ENCODE measurements around the gene P4HA2.

The P4HA2 gene

GRCh38 chr5:132227485-132228240, at the start of gene P4HA2:
Gene P4HA2 (minus strand): TSS chr5:132227853. CDS start chr5:132218626, 9,227 bp downstream.
- peak; percentile 42 for DNase-seq

GRCh38 chr5:132277256-132277655, 49.6 kb upstream of the P4HA2 start:
- no peak for DNase-seq

- DNase-seq, result no peak
These were observed 47.9 kb upstream of the P4HA2 start for GRCh38 chr5:132275367-132276220.

DNA sequence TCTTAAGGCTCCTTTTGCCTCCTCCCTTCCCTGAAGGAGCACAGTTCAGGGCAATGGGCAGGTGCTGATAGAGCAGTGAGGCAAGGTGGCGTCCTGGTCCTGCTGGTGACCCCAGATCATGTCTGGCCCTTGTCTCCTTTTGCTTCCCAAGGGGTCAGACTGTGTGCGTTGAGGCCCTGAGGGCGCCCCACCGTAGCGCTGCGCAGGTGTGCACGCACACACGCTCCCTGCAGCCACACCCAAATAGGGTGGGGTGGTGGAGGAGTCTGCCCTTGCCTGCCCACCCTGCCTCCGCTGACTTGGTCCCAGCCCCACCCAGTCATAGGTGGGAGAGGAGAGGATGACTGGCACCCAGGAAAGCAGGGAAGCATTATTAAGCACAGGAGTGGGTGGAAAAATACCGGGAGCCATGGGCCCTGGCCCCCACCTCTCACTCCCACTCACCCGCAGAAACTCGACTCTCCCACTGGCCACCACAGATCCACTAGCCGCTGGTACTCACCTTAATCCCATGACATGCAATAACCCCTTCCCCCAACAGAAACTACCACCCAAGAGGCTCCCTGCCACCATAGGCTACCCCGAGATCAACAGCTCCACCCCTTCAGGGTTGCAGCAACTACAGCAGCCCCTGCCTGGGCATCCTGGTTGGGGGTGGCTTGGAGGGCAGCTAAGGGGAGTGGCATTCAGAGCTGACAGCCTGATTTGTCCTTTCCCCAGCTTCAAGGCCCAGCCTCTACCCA, 46.6 kb upstream of the P4HA2 start:
- DNase-seq, result no peak

DNA sequence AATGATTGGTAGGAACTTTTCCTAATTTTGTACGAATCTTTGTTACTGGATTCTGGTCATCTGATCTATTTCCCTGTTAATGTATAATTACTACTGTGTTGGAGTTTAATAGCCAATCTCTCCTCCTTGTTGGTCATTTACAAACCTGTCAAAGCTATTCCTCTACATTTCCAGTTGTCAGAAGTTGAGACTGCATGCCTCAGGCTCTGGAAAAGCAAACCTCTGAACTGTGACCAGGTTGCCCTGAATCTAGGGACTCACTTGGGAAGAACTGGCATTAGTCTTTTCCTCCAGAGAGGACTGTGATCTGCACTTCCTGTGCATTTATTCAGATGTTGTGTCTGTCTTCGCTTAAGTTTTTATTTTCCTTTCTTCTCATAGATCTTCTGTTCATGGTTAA, 46.0 kb upstream of the P4HA2 start:
- DNase-seq, result no peak

GRCh38 chr5:132272311-132273210, 44.9 kb upstream of the P4HA2 start:
- peak; percentile 64 for DNase-seq

DNA sequence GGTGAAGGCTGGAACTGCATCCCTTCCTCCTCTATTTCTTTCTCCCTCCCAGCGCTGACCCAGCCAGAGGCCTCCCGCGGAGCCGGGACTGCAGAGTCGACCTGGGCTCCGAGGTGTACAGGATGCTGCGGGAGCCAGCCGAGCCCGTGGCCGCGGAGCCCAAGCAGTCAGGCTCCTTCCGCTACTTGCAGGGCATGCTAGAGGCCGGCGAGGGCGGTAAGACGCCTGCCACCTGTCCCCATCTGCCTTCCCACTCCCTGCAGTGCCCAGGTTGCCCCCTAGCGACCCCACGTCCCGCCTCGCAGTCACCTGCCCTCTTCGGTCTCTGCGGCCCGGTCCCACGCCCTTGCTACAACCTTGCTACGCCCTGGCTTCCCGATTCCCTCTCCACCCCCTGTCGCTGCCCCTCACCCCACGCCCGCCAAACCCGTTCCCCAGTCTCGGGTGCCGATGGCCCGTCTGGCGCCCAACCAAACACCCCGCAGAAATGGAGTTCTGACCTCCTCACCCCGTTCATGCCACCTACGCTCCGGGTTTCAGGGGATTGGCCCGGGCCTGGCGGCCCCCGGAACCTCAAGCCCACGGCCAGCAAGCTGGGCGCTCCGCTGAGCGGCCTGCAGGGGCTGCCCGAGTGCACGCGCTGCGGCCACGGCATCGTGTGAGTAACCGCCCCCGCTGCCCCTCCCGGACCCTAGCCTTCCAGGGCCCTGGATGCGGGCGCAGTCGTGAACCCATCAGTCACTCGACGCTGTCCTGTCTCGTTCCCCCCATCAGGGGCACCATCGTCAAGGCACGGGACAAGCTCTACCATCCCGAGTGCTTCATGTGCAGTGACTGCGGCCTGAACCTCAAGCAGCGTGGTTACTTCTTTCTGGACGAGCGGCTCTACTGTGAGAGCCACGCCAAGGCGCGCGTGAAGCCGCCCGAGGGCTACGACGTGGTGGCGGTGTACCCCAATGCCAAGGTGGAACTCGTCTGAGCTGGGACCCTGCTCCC, 43.9 kb upstream of the P4HA2 start:
- no peak for DNase-seq

- DNase-seq, result no peak
These were observed 43.1 kb upstream of the P4HA2 start for GRCh38 chr5:132270706-132271105.

- no peak for DNase-seq
These were observed 42.6 kb upstream of the P4HA2 start for GRCh38 chr5:132270335-132270665.

- no peak for DNase-seq
These were observed 42.1 kb upstream of the P4HA2 start for GRCh38 chr5:132269635-132270334.

- no peak for DNase-seq
These were observed 41.3 kb upstream of the P4HA2 start for GRCh38 chr5:132268769-132269551.

GRCh38 chr5:132267931-132268768, 40.5 kb upstream of the P4HA2 start:
- DNase-seq, result no peak

GRCh38 chr5:132267166-132267739, 39.6 kb upstream of the P4HA2 start:
- no peak for DNase-seq

DNA sequence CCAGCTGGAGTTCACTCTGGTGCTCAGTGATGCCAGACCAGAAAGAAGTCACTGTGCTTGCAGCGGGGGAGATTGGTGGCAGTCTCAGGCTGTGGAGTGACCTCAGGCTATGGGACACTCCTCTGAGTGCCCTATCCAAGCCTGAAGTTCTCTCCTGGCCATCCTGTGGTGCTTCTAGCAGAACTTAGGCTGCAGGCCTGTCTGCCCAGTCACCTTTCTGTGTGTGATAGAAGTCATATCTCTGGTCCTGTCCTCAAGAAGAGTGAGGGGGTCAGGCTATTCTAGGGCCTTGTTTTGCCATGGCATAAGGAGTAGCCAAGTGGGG, 39.1 kb upstream of the P4HA2 start:
- DNase-seq, result no peak

DNA sequence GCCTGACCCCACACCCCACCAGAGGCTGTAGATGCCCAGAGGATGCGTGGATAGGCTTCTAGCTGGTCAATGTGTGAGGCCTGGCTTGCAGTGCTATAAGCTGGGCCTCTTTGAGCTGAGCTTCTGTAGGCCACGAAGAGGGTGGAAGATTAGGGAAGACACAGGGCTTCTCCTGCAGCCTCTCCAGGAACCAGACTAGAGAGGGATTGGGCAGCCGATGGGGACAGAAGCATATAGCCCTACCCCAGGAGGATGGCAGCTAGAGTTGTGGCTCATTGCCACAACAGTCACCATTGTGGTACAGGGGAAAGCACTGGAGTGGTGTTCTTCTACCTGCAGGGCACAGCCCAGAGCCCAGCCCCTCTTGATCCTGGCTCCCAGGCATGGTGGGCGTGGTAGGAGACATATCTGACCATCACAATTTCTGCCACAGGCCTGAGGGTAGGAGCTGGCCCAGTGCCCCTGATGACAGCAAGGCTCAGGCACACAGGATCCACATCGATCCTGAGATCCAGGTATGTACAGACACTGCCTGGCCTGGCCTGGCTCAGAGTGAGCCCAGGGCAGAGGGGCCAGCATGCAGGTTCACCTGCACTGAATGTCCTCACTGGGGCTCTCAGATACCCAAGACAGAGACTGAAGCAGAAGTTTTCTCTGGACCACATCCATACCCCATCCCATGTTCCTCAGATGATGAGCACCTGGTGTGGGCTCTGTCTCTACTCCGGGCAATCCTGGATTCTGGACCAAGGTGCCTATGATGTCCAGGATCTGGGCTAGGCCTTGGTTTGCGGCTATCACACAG, 38.6 kb upstream of the P4HA2 start:
- DNase-seq, result no peak

- DNase-seq, result no peak
These were observed 37.8 kb upstream of the P4HA2 start for GRCh38 chr5:132265336-132266030.

Data from CD4-positive, alpha-beta T cell treated with Interleukin-10 for 1 hour (primary cell).